HUDEP-2 (cell line): ENCODE measurements around the gene ZSCAN22.
"Not testable (repeated sequence)": the region's sequence is repeated elsewhere in the genome, so short reads cannot be mapped to it uniquely, and the experiment has no call there.

ENCODE experiments used
- DNase-seq, 76 experiments: peaks; one replicate each; lab custom pipeline; 2025; ENCODE audit not compliant: unreplicated experiment in 76 of 76; lab: John Stamatoyannopoulos, UW

Gene ZSCAN22

GRCh38 chr19:58368561-58369360 is 42.0 kb downstream of the ZSCAN22 start:
- no peak for DNase-seq

- DNase-seq = peak in 3 of 76 experiments; percentile 17 to 20 (median 19)
These were observed 45.7 kb downstream of the ZSCAN22 start for GRCh38 chr19:58372311-58373133.

- no peak for DNase-seq
These were observed 47.4 kb downstream of the ZSCAN22 start for GRCh38 chr19:58374200-58374599.

GRCh38 chr19:58376724-58377123 is 49.9 kb downstream of the ZSCAN22 start:
- DNase-seq = not testable (repeated sequence)

- DNase-seq = no peak
These were observed 52.5 kb downstream of the ZSCAN22 start for GRCh38 chr19:58379246-58379645.

GRCh38 chr19:58380037-58380661 is 53.4 kb downstream of the ZSCAN22 start:
- DNase-seq = peak in 3 of 76 experiments; percentile 50 to 62 (median 53)

- DNase-seq = peak; percentile 91 to 100 (median 100)
These were observed 54.1 kb downstream of the ZSCAN22 start, which contains the start of gene ZNF837 for GRCh38 chr19:58380662-58381459. Gene ZNF837, minus strand, starts transcription at chr19:58381030. Its CDS starts 11,698 bp downstream, at chr19:58369332.

- DNase-seq = no peak
These were observed 54.8 kb downstream of the ZSCAN22 start for GRCh38 chr19:58381460-58382212.

- DNase-seq = no peak
These were observed 56.3 kb downstream of the ZSCAN22 start for GRCh38 chr19:58382997-58383603.

- DNase-seq = peak in 1 of 76 experiments; percentile 37
These were observed 58.6 kb downstream of the ZSCAN22 start for GRCh38 chr19:58385313-58385890.

GRCh38 chr19:58385891-58386575 is 59.2 kb downstream of the ZSCAN22 start:
- peak in 10 of 76 experiments; percentile 22 to 79 (median 50) for DNase-seq

- DNase-seq = peak in 75 of 76 experiments; percentile 91 to 100 (median 98)
These were observed 60.0 kb downstream of the ZSCAN22 start, which contains the start of gene RPS5 for GRCh38 chr19:58386576-58387337. Gene RPS5, plus strand, starts transcription at chr19:58387269. Its CDS starts 869 bp downstream, at chr19:58388138.

GRCh38 chr19:58387338-58388174 is 60.8 kb downstream of the ZSCAN22 start:
- peak in 2 of 76 experiments; percentile 17 to 31 for DNase-seq

- no peak for DNase-seq
These were observed 61.4 kb downstream of the ZSCAN22 start for GRCh38 chr19:58388175-58388526.
